ENCODE results near the gene POMT1. TPM values are rescaled to one million over a fixed set of nuclear protein-coding genes. Genes with fewer than 3 reads are reported as not detected.

The POMT1 gene
- polyA plus RNA-seq, 1 of the 3 experiments (the other 2 are of a cell fraction), result 44.5 TPM

GRCh38 chr9:131562032-131562959 is 59.6 kb downstream of the POMT1 start (continued):
- no peak for TF ChIP-seq FOXJ3 (CRISPR knock-in tag; IDR thresholded peaks at IDR 0.05)
- no peak for TF ChIP-seq TCF12 (IDR thresholded peaks at IDR 0.05)
- no peak for TF ChIP-seq NFIC (IDR thresholded peaks at IDR 0.05; ENCODE audit: borderline replicate concordance)
- TF ChIP-seq MXI1 (IDR thresholded peaks at IDR 0.05; ENCODE audit: low read depth, low read length), result no peak
- TF ChIP-seq CHD2 (IDR thresholded peaks at IDR 0.05; ENCODE audit: low read length, partially characterized antibody), result no peak

- Histone ChIP-seq H3K9ac (no peak overlapping the region), H3K79me2 (ENCODE audit: insufficient read depth) (no peaks in the 10 kb centered on the region), H2AFZ (ENCODE audit: low read depth) (no peak overlapping the region), H3K27ac (ENCODE audit: low read depth in 2 of 2, low read length in 1 of 2) (no peak overlapping the region), H3K4me3 (ENCODE audit: low read depth in 2 of 2, low read length in 1 of 2) (no peak overlapping the region), H3F3A (replicated peaks; ENCODE audit: insufficient read depth) (peaks cover 2% of the 10 kb centered on the region), H3K4me1 (ENCODE audit: control insufficient read depth in 1 of 2, insufficient read depth in 2 of 2, low read depth in 1 of 2, low read length in 1 of 2) (no peaks in the 10 kb centered on the region), H3K9me3 (peaks cover 3% of the 10 kb centered on the region; the same call in 1 of the 2 replicates), H4K20me1 (ENCODE audit: insufficient read depth) (no peaks in the 10 kb centered on the region), H3K4me2 (no peak overlapping the region), H3K36me3 (replicated peaks in 1 of 2; ENCODE audit: control insufficient read depth in 1 of 2, insufficient read depth in 2 of 2, low read length in 1 of 2) (peaks cover 0 to 6% of the 10 kb centered on the region in 2 experiments), H3K9me2 (no peaks in the 10 kb centered on the region), H3K27me3 (ENCODE audit: insufficient read depth) (no peaks in the 10 kb centered on the region)
- CTCF ChIA-PET, result no interaction called here
- POLR2A ChIA-PET, result no interaction called here
- TF ChIP-seq RXRA (IDR thresholded peaks at IDR 0.05; ENCODE audit: borderline replicate concordance, low read depth) (no peak), USF1 (IDR thresholded peaks at IDR 0.05; ENCODE audit: borderline replicate concordance, low read depth) (no peak), MEF2A (IDR thresholded peaks at IDR 0.05; ENCODE audit: borderline replicate concordance, low read depth) (no peak), PBX3 (IDR thresholded peaks at IDR 0.05) (no peak)
- WGBS (ENCODE audit: low lambda C conversion rate), result 95% methylated on average over 5 of the region's 5 CpGs
- DNase-seq, result no peak
Measured at GRCh38 chr9:131565369-131565768, 62.7 kb downstream of the POMT1 start.

- POLR2A ChIA-PET, result no interaction called here
- Histone ChIP-seq H3K9me2 (no peaks in the 10 kb centered on the region), H3K36me3 (replicated peaks in 1 of 2; ENCODE audit: control insufficient read depth in 1 of 2, insufficient read depth in 2 of 2, low read length in 1 of 2) (peaks cover 0 to 7% of the 10 kb centered on the region in 2 experiments), H3K9ac (no peak overlapping the region), H3K79me2 (ENCODE audit: insufficient read depth) (no peaks in the 10 kb centered on the region), H3F3A (replicated peaks; ENCODE audit: insufficient read depth) (peaks cover 2% of the 10 kb centered on the region), H2AFZ (ENCODE audit: low read depth) (no peak overlapping the region), H3K27ac (ENCODE audit: low read depth in 2 of 2, low read length in 1 of 2) (no peak overlapping the region), H4K20me1 (ENCODE audit: insufficient read depth) (no peaks in the 10 kb centered on the region), H3K4me2 (no peak overlapping the region), H3K4me3 (ENCODE audit: low read depth in 2 of 2, low read length in 1 of 2) (no peak overlapping the region), H3K9me3 (0 out of 2 replicates have a peak, but pooled peaks cover 3% of the 10 kb centered on the region), H3K4me1 (ENCODE audit: control insufficient read depth in 1 of 2, insufficient read depth in 2 of 2, low read depth in 1 of 2, low read length in 1 of 2) (no peaks in the 10 kb centered on the region), H3K27me3 (ENCODE audit: insufficient read depth) (no peaks in the 10 kb centered on the region)
- no peak for DNase-seq
- WGBS (ENCODE audit: low lambda C conversion rate), result 95% methylated on average over 3 of the region's 3 CpGs
- CTCF ChIA-PET, result interaction anchor here (1.4 kb wide), 1 partner anchor 174 kb away, joined by 4 read pairs; no protein-coding TSS in a partner anchor
- no peak for TF ChIP-seq NRF1 (IDR thresholded peaks at IDR 0.05; ENCODE audit: low read depth, low read length)
- no peak for TF ChIP-seq ELF1 (IDR thresholded peaks at IDR 0.05)
- TF ChIP-seq GATA2 (CRISPR knock-in tag; IDR thresholded peaks at IDR 0.05), result no peak
- TF ChIP-seq EZH2phosphoT487 (IDR thresholded peaks at IDR 0.05; ENCODE audit: borderline replicate concordance, low read depth), result no peak
- TF ChIP-seq EP300 (IDR thresholded peaks at IDR 0.05; ENCODE audit: borderline replicate concordance in 1 of 2, low read depth in 1 of 2, low read length in 1 of 2), result no peak
- TF ChIP-seq USF2 (IDR thresholded peaks at IDR 0.05; ENCODE audit: borderline replicate concordance, low read depth, low read length), result no peak
- TF ChIP-seq POLR2AphosphoS5 (IDR thresholded peaks at IDR 0.05; ENCODE audit: low read depth, low read length), result no peak
- TF ChIP-seq CTCF (IDR thresholded peaks at IDR 0.05), result no peak
- TF ChIP-seq TCF12 (IDR thresholded peaks at IDR 0.05), result no peak
- TF ChIP-seq ZBTB33 (IDR thresholded peaks at IDR 0.05; ENCODE audit: borderline replicate concordance, low read depth), result no peak
- TF ChIP-seq RFX5 (IDR thresholded peaks at IDR 0.05; ENCODE audit: low read length), result no peak
Measured at GRCh38 chr9:131566158-131566557, 63.4 kb downstream of the POMT1 start.
